Bronchial epithelial cell (primary cell): ENCODE measurements around the gene SLC15A2. TPM values are rescaled to one million over a fixed set of nuclear protein-coding genes. Genes with fewer than 3 reads are reported as not detected.
A peak's percentile ranks its signal among the peaks of the same experiment; 100 is the strongest.

Source experiments
- DNase-seq: peaks from one replicate; pipeline ENCODE4 v3.0.0-alpha.2; 2010; ENCODE audit warnings: low read depth
- FAIRE-seq: peaks from 2 replicates; lab custom pipeline; 2011; peaks lifted over from hg19 to GRCh38; lab: Jason Lieb, UNC
- H3K27me3 ChIP-seq: 2 replicates; pipeline ENCODE4 v1.5.1; 2011; ENCODE audit warnings: low read length; ENCODE audit not compliant: control insufficient read depth, insufficient read depth
- H3K36me3 ChIP-seq: 2 replicates; pipeline ENCODE4 v1.5.1; 2011; ENCODE audit warnings: low read length; ENCODE audit not compliant: control insufficient read depth, insufficient read depth
- H3K4me3 ChIP-seq: 2 replicates; pipeline ENCODE4 v1.5.1; 2011; ENCODE audit warnings: mild to moderate bottlenecking, low read depth, low read length, control low read depth
- total RNA-seq: library from RNA; depleted of rRNA; stranded (reverse); fragments of >200 nt; gene quantifications from 2 replicates; pipeline ENCODE4 v1.2.1, GENCODE V29; 2014
- TF ChIP-seq, protein P1 (sequence below): IDR thresholded peaks from 2 replicates; pipeline ENCODE4 v1.5.1; 2011; ENCODE audit warnings: mild to moderate bottlenecking, moderate library complexity, low read length, control low read depth, inconsistent platforms; ENCODE audit not compliant: insufficient read depth, severe bottlenecking

The SLC15A2 gene
- total RNA-seq, 1 donor from 2014 or later = 2.6 TPM

DNA sequence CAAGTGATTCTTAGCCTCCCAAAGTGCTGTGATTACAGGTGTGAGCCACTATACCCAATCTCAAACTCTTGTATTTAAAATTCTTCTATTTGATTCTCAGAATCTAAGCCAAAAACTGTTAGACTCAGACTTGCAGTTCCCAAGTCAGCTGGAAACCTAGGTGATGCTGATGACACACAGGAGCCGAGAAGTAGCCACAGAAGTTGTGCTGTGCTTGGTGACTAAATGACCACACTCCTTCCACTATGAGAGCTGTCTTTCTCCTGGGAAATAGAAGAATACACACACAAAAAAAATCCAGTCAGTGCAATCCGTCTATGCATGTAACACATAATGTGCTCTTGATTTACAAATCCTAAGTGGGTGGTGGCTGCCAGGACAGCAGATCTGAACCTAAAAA is 93.9 kb downstream of the SLC15A2 start:
- DNase-seq = peak; percentile 15
- H3K27me3 ChIP-seq = no peaks in the 10 kb centered on the region
- TF ChIP-seq, protein P1, sequence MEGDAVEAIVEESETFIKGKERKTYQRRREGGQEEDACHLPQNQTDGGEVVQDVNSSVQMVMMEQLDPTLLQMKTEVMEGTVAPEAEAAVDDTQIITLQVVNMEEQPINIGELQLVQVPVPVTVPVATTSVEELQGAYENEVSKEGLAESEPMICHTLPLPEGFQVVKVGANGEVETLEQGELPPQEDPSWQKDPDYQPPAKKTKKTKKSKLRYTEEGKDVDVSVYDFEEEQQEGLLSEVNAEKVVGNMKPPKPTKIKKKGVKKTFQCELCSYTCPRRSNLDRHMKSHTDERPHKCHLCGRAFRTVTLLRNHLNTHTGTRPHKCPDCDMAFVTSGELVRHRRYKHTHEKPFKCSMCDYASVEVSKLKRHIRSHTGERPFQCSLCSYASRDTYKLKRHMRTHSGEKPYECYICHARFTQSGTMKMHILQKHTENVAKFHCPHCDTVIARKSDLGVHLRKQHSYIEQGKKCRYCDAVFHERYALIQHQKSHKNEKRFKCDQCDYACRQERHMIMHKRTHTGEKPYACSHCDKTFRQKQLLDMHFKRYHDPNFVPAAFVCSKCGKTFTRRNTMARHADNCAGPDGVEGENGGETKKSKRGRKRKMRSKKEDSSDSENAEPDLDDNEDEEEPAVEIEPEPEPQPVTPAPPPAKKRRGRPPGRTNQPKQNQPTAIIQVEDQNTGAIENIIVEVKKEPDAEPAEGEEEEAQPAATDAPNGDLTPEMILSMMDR = no peak
- H3K36me3 ChIP-seq = no peaks in the 10 kb centered on the region
- FAIRE-seq = no peak
- no peak overlapping the region for H3K4me3 ChIP-seq

GRCh38 chr3:121989943-121990342 is 95.7 kb downstream of the SLC15A2 start:
- DNase-seq (peak; percentile 53), FAIRE-seq (no peak)
- no peaks in the 10 kb centered on the region for H3K27me3 ChIP-seq
- no peak overlapping the region for H3K4me3 ChIP-seq
- no peaks in the 10 kb centered on the region for H3K36me3 ChIP-seq
- TF ChIP-seq, protein P1 = peak; percentile 45

GRCh38 chr3:121992601-121993560 is 98.7 kb downstream of the SLC15A2 start:
- FAIRE-seq = no peak
- no peak overlapping the region for H3K4me3 ChIP-seq
- DNase-seq = no peak
- TF ChIP-seq, protein P1 = no peak
- H3K27me3 ChIP-seq = no peaks in the 10 kb centered on the region
- no peaks in the 10 kb centered on the region for H3K36me3 ChIP-seq

Other genes starting within 250 kb of the SLC15A2 start
- gene HCLS1, start 233.5 kb upstream of the SLC15A2 start, total RNA-seq = 6.3 and 10.4 TPM in 2 replicates
- gene GOLGB1, start 144.7 kb upstream of the SLC15A2 start, total RNA-seq = 30.0 and 45.2 TPM in 2 replicates
- gene IQCB1, start 59.3 kb upstream of the SLC15A2 start, total RNA-seq = 25.6 and 34.0 TPM in 2 replicates
- gene EAF2, start 59.2 kb upstream of the SLC15A2 start, total RNA-seq = 5.6 and 7.9 TPM in 2 replicates
- gene ILDR1, start 127.8 kb downstream of the SLC15A2 start, total RNA-seq = 1.6 and 6.0 TPM in 2 replicates
- 0.26 TPM in 1 of 2 replicates, not detected in the other for gene CD86, start 161.0 kb downstream of the SLC15A2 start, total RNA-seq